ENCODE data around the gene NENF. TPM values are rescaled to one million over a fixed set of nuclear protein-coding genes. Genes with fewer than 3 reads are reported as not detected.

Gene NENF
- total RNA-seq, 3 donors from 2014 or later: 26.4 to 29.3 (median 28.9) TPM

DNA sequence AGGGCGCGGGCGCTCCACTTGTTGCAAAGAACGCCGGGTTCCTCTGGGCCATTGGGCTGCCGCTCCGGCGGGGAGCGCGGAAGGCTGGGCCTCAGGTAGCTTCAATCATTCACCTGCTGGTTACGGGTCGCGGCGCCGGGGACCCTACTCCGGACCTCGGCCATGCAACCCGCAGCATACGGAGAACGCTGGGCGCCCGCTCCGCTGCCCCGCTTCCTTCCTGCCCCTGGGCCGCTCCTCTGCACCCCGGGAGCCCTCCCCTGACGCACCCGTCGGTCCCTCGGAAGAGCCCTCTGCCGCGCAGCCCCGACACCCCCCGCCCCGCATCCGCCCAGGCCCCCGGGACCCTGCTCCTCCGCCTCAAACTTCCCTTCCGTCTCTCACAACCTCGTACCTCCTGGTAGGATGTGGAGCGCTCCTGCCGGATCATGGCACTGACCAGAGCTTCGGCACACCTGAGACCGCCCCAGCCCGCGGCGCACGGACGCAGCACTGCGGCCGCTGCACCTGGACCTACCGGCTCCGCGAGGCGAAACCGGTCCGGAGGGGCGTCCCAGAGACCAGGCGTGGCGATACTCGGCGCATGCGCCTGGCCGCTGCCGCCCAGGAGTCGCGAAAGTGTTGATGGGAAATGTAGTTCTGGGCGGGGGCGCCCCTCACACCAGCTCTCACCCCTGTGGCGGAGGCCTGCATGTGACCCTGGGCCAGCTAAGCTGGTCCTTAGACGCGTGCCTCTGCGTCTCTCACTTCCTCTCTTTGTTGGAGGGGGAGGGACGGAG, 18.2 kb upstream of the NENF start, which contains the start of gene PACC1:
PACC1 (minus strand) TSS at position 559 of the 779 bp plus-strand sequence; CDS start at position 430, 129 bp downstream.
- peak; percentile 95 to 97 for ATAC-seq
- Mint-ChIP-seq H3K36me3 (ENCODE audit: insufficient read depth) (peaks cover 10% of the 10 kb centered on the region), H3K4me1 (ENCODE audit: low read depth) (peaks cover 23% of the 10 kb centered on the region), H3K4me3 (peak within 1 kb of the TSS; percentile 99), H3K27me3 (ENCODE audit: low read depth) (no peaks in the 10 kb centered on the region), H3K9me3 (no peaks in the 10 kb centered on the region)
- peak; percentile 80 for DNase-seq

DNA sequence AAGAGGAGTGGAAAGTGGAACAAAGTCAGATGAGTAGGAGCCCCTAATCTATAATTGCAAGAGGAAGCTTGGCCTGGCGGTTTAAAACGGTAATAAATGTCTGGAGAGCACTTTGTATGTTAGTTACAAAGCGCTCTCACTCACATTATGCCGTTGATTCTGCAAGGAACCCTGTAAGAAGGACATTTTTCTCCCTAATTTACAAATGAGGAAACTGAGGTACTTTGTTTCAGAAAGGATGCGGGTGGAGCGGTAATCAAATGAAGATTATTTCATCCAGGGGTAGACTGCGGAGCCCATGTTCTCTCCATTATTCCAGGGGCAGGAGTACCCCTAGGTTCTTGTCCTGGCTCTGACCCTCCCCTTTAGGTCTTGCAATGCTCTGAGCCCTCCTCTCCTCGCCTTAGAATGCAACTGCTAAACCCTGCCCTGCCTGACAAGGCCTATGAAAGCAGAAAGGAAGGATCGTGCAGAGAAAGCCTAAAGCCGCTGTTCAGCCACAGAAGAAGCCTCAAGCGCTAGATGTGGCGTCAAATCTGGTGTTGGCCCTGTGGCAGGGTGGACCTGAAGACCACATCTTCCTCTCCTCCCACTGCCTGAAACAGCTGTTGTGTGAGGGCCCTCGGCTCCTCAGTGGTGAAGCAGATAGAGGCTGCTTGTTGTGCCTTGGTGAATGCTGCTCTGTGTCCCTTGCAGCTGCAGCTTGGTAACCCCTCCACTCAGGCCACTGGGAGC, 17.4 kb upstream of the NENF start:
- DNase-seq (no peak), ATAC-seq (no peak)
- Mint-ChIP-seq H3K4me3 (peak overlapping the region; percentile 99), H3K36me3 (ENCODE audit: insufficient read depth) (peaks cover 3% of the 10 kb centered on the region), H3K27me3 (ENCODE audit: low read depth) (no peaks in the 10 kb centered on the region), H3K4me1 (ENCODE audit: low read depth) (peaks cover 23% of the 10 kb centered on the region), H3K9me3 (no peaks in the 10 kb centered on the region)

DNA sequence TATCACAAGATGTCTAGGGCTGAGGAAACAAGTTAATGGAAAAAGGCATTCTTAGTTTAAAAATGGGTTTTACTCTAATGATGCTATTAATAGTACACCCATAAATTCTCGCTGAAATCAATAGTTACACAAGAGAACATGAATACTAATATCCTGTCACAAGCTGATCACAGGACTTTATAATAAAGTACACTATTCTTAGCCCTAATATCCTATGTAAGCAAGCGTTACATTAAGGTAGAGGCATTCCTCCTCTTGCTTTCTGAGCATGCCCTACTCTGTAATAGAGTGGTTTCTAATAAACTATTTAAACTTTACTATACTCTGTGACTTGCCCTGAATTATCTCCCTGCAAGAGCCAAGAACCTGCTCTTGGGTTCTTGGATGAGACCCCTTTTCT, 11.6 kb upstream of the NENF start:
- Mint-ChIP-seq H3K4me1 (ENCODE audit: low read depth) (no peaks in the 10 kb centered on the region), H3K27me3 (ENCODE audit: low read depth) (no peaks in the 10 kb centered on the region), H3K4me3 (no peak overlapping the region), H3K9me3 (no peaks in the 10 kb centered on the region), H3K36me3 (ENCODE audit: insufficient read depth) (no peaks in the 10 kb centered on the region)
- no peak for ATAC-seq
- no peak for DNase-seq

DNA sequence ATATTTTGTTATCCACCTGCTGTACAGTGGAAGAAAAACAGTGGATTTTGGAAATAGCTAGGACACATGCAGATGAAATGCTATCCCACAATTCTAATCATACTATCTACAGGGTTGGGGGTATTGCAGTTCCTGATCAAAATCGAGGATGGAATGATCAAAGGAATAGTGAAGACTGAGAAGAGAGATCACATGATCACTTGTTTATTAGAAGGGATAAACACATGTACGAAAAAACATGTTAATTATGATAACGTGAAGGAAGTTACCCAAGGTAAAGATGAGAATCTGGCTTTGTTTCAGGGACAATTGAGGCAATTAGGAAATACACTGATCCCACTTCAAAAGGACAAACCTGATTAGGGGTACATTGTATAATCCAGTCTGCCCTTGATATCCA, 8.8 kb upstream of the NENF start:
- no peak for ATAC-seq
- no peak for DNase-seq
- no peak overlapping the region for H3K4me3 Mint-ChIP-seq
- no peaks in the 10 kb centered on the region for H3K36me3 Mint-ChIP-seq (ENCODE audit: insufficient read depth)
- H3K4me1 Mint-ChIP-seq (ENCODE audit: low read depth): no peaks in the 10 kb centered on the region
- no peaks in the 10 kb centered on the region for H3K9me3 Mint-ChIP-seq
- peaks cover 2% of the 10 kb centered on the region for H3K27me3 Mint-ChIP-seq (ENCODE audit: low read depth)

DNA sequence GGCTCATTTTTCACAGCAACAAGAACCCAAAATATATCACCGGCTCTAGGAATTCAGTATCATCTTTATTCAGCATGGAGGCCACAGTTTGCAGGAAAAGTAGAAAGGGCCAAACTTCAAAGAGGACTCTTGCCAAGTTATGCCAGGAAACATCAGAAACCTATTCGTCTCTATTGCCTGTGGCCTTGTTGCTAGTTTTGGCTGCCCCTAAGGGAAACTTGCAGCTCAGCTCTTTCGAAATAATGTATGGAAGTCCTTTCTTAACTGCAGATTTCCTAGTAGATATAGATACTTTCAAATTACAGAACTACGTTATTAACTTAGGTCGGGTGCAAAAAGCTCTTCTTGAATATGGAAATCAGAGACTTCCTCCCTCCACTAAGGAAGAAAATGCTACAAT, 4.2 kb upstream of the NENF start:
- ATAC-seq: no peak

DNA sequence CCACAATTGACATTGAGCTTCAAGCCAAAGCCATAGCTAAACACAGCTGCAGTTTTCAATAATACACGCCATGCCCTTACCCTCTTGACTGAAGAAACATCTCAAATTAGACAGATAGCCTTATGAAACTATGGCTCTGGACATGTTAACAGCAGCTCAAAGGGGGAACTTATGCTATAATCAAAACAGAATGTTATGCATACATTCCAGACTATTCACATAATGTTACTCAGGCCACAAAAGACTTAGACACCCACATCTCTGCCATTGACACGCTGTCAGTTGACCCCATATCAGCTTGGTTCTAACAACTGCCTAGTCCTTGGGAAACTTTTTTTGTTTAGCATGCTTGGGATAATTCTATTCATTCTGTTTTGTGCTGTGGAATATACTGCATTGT, 2.3 kb upstream of the NENF start:
- Mint-ChIP-seq H3K9me3 (no peaks in the 10 kb centered on the region), H3K4me3 (no peak overlapping the region), H3K36me3 (ENCODE audit: insufficient read depth) (no peaks in the 10 kb centered on the region), H3K27me3 (ENCODE audit: low read depth) (peaks cover 2% of the 10 kb centered on the region), H3K4me1 (ENCODE audit: low read depth) (peaks cover 19% of the 10 kb centered on the region)
- no peak for ATAC-seq
- no peak for DNase-seq

More for the DNA sequence above, 4.2 kb upstream of the NENF start:
- Mint-ChIP-seq H3K27me3 (ENCODE audit: low read depth) (peaks cover 2% of the 10 kb centered on the region), H3K36me3 (ENCODE audit: insufficient read depth) (no peaks in the 10 kb centered on the region), H3K4me1 (ENCODE audit: low read depth) (peaks cover 11% of the 10 kb centered on the region), H3K4me3 (no peak overlapping the region), H3K9me3 (no peaks in the 10 kb centered on the region)
- no peak for DNase-seq

DNA sequence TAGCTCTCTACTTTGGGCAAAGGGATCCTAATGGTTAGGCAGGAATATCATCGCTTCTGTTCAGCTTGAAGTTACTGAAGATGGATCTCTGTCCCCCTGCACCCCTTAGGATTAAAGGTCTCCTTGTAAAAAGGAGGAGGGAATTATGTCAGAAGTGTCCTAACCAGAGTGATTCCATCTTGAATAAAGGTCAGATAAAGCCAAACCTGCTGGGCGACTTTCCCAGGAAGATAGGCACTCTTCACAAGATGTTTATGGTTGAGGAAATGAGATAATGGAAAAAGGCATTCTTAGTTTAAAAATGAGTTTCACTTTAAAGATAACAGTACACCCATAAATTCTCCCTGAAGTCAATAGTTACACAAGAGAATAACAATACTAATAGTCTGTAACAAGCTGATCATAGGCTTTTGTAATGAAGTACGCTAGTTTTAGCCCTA, 1.7 kb upstream of the NENF start:
- ATAC-seq (no peak), DNase-seq (no peak)
- Mint-ChIP-seq H3K36me3 (ENCODE audit: insufficient read depth) (no peaks in the 10 kb centered on the region), H3K27me3 (ENCODE audit: low read depth) (peaks cover 2% of the 10 kb centered on the region), H3K9me3 (no peaks in the 10 kb centered on the region), H3K4me1 (ENCODE audit: low read depth) (peaks cover 20% of the 10 kb centered on the region), H3K4me3 (no peak overlapping the region)

DNA sequence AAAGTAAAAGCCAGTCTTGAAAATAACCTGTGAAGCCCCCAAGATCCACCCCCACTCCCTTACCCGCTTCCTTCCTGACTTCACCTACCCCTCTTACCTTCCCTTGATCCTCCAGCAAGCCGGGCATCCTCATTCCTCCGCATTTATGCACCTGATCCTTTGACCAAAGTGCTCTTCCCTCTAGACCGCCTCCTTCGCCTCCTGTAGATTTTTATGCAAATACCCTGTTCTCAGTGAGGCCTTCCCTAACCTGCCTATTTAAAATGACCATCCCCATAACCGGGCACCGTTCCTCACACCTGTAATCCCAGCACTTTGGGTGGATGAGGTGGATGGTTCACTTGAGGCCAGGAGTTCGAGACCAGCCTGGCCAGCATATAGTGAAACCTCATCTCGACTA, 1.1 kb upstream of the NENF start:
- peak overlapping the region; percentile 47 for H3K4me3 Mint-ChIP-seq
- H3K27me3 Mint-ChIP-seq (ENCODE audit: low read depth): peaks cover 2% of the 10 kb centered on the region
- H3K4me1 Mint-ChIP-seq (ENCODE audit: low read depth): peaks cover 20% of the 10 kb centered on the region

DNA sequence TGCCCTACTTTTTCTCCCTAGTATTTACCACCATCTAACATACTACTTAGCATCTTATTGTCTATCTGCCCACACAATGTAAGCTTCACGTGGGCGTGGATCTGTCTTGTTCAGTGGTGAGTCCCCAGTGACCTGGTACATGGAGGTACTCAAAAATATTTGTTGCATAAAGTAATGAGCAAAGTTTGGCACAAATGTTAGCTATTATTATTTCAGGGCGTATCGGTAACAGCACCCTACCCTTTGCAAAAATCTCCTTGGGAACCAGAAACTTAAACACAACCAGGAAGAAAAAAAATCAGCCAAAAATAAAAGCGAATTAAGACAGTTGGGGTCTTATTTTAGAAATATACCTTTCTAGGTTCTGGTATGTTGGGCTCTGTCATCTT, 454 bp upstream of the NENF start:
- peaks cover 2% of the 10 kb centered on the region for H3K27me3 Mint-ChIP-seq (ENCODE audit: low read depth)
- DNase-seq: no peak
- H3K4me1 Mint-ChIP-seq (ENCODE audit: low read depth): peaks cover 20% of the 10 kb centered on the region
- no peaks in the 10 kb centered on the region for H3K9me3 Mint-ChIP-seq
- H3K36me3 Mint-ChIP-seq (ENCODE audit: insufficient read depth): no peaks in the 10 kb centered on the region
- no peak for ATAC-seq
- H3K4me3 Mint-ChIP-seq: peak overlapping the region; percentile 76

More for the DNA sequence above, 1.1 kb upstream of the NENF start:
- ATAC-seq (no peak), DNase-seq (no peak)
- no peaks in the 10 kb centered on the region for H3K9me3 Mint-ChIP-seq
- no peaks in the 10 kb centered on the region for H3K36me3 Mint-ChIP-seq (ENCODE audit: insufficient read depth)

DNA sequence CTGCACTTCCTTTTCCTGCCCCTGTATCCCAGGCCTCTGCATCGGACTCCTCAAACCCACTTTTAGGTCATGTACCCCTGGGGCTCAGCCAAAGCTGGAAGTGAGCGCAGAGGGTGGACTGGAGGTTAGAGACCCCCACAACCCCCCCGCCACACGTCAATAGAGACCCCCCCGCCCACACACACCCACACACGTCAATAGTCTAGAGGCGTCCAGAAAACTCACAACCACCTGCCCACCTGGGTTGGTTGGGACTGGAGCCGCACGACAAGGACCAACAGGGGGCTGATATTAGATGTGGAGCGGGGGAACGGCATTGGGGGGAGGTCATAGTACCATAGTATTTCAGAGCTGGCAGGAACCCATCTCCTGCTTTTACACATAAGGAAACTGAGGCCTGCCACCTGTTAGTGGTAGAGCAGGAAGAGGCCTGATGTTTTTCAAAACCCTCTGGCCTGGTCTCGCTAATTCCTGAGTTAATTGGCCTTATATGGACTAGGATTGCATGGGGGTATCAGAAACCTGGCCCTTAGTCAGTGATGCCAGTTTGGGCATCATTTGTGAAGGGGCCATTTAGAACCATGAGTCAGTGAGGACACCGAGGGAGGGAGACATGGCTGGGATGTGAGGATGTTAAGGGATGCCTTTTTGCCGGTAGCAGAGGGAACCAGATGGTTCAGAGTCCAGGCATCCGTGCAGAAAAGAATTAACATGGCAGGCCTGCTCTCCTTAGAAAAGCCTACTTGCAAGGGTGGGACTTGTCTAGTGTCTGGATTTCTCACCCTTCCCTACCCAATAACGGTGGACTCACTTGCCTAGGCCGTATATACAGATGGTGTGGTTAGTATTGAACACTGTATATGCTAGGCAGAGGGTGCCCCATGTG, 1.1 kb downstream of the NENF start:
- no peaks in the 10 kb centered on the region for H3K36me3 Mint-ChIP-seq (ENCODE audit: insufficient read depth)
- no peaks in the 10 kb centered on the region for H3K9me3 Mint-ChIP-seq
- H3K27me3 Mint-ChIP-seq (ENCODE audit: low read depth): no peaks in the 10 kb centered on the region
- peaks cover 25% of the 10 kb centered on the region for H3K4me1 Mint-ChIP-seq (ENCODE audit: low read depth)
- peak overlapping the region; percentile 76 for H3K4me3 Mint-ChIP-seq
- ATAC-seq (no peak), DNase-seq (no peak)

DNA sequence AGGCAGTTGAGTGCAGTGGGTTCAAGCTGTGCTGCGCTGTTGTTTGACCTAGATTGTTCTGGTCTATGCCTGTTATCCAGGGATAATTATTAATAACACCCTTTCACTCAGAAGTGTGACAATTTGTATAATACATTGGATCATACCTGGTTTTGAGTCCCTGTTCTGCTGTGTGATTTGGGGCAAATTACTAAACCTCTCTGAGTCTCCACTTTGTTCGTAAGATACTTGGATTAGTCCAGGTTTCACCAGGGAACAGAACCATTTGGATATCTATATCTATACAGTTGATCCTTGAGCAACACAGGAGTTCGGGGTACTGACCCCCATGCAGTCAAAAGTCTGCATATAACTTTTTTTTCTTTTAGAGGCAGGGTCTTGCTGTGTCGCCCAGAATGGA, 2.3 kb downstream of the NENF start:
- no peak for ATAC-seq
- no peaks in the 10 kb centered on the region for H3K36me3 Mint-ChIP-seq (ENCODE audit: insufficient read depth)
- no peak for DNase-seq
- H3K4me3 Mint-ChIP-seq: no peak overlapping the region
- H3K27me3 Mint-ChIP-seq (ENCODE audit: low read depth): no peaks in the 10 kb centered on the region
- peaks cover 25% of the 10 kb centered on the region for H3K4me1 Mint-ChIP-seq (ENCODE audit: low read depth)
- H3K9me3 Mint-ChIP-seq: no peaks in the 10 kb centered on the region

DNA sequence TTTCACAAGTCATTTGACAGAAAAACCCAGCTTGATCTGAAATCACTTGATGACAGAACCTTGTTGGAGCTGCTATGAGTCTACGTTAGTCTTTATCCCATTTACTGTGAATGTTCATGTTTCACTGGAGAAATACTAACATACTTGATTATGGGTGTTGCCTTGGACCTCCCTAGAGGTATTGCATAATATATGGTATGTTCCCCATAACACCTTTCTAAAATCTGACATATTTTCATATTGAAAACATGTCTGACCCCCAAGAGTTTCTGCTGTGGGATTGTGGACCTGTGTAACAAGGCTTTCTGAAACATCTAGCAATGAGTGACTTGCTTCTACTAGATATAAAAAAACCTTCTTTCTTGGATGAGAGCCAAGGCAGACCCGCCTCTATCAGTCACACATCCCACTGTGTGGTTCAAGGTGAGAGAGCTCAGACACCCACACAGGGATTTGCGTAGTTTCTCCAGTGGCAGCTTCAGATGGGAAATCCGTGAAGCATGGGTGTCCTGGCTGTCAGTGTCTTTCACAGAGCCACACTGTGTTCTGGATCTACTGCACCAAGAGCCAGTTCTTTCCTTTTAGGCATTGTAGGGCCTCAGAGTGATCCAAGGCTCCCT, 4.6 kb downstream of the NENF start:
- Mint-ChIP-seq H3K4me1 (ENCODE audit: low read depth) (peaks cover 16% of the 10 kb centered on the region), H3K27me3 (ENCODE audit: low read depth) (no peaks in the 10 kb centered on the region), H3K4me3 (no peak overlapping the region), H3K9me3 (no peaks in the 10 kb centered on the region), H3K36me3 (ENCODE audit: insufficient read depth) (peaks cover 2% of the 10 kb centered on the region)
- DNase-seq (no peak), ATAC-seq (no peak)

DNA sequence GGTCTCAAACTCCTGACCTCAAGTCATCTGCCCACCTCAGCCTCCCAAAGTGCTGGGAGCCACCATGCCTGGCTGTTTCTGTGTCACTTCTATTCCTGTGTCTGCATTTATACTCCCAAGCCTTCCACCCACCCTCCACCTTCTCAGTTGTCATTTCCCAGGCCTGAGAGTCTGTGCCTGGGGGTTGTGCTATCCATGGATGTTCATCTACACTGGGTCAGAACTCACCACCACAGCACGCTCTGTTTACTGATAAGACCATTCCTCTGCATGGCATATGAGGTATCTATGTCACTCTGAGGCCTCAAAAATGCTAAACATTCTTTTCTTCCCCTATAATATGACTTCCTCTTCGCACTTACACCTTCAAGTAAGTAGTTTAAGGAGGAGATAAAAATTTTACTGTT, 6.1 kb downstream of the NENF start:
- Mint-ChIP-seq H3K4me3 (no peak overlapping the region), H3K36me3 (ENCODE audit: insufficient read depth) (peaks cover 2% of the 10 kb centered on the region), H3K9me3 (no peaks in the 10 kb centered on the region), H3K4me1 (ENCODE audit: low read depth) (peaks cover 11% of the 10 kb centered on the region), H3K27me3 (ENCODE audit: low read depth) (no peaks in the 10 kb centered on the region)
- no peak for DNase-seq
- ATAC-seq: no peak

DNA sequence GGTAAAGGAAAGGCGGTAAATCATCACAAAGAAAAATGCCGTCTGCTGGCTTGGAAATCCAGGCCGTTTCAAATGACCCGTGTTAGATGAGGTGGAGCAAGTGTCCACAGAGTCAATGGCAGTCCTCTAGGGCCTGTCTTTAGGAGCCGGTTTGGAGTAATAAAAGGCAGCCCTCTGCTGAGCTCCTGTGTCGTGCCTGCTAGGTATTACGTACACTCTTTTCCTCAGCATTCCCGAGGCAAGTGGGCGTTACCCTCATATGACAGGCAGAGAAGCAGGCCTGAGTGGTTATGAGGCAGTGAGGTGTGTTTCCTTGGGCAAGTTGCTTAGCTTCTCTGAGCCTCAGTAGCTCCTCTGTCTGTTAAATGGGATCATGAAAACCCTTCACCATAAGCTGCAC, 7.7 kb downstream of the NENF start:
- Mint-ChIP-seq H3K4me3 (no peak overlapping the region), H3K9me3 (no peaks in the 10 kb centered on the region), H3K27me3 (ENCODE audit: low read depth) (no peaks in the 10 kb centered on the region), H3K36me3 (ENCODE audit: insufficient read depth) (peaks cover 2% of the 10 kb centered on the region), H3K4me1 (ENCODE audit: low read depth) (peaks cover 6% of the 10 kb centered on the region)
- no peak for ATAC-seq
- DNase-seq: no peak

All from activated T-cell treated with anti-CD3 and anti-CD28 coated beads, Interleukin-2, amount 50 U/mL, for 4 hours (primary cell).